ENCODE data around the gene PTPN6. TPM values are rescaled to one million over a fixed set of nuclear protein-coding genes. Genes with fewer than 3 reads are reported as not detected.

The PTPN6 gene
- total RNA-seq, 2 donors from 2014 or later, result 13.0 to 18.9 TPM

GRCh38 chr12:6952121-6952862, 1.1 kb downstream of the PTPN6 start:
- ATAC-seq, result no peak
- DNase-seq, result no peak
- intact Hi-C loops (cut with DNase I), result no loop called here

- intact Hi-C loops (cut with DNase I), result no loop called here
- no peak for DNase-seq
- no peak for ATAC-seq
Measured at GRCh38 chr12:6952863-6953441, 1.8 kb downstream of the PTPN6 start.

- intact Hi-C loops (cut with DNase I), result no loop called here
- peak; percentile 54 to 63 for ATAC-seq
- peak; percentile 53 for DNase-seq
Measured at GRCh38 chr12:6953442-6954315, 2.5 kb downstream of the PTPN6 start.

GRCh38 chr12:6954316-6955107, 3.4 kb downstream of the PTPN6 start:
- ATAC-seq (no peak), DNase-seq (no peak)
- intact Hi-C loops (cut with DNase I), result no loop called here

GRCh38 chr12:6955108-6956020, 4.2 kb downstream of the PTPN6 start:
- intact Hi-C loops (cut with DNase I), result no loop called here

GRCh38 chr12:6956021-6956727, 5.0 kb downstream of the PTPN6 start:
- no peak for DNase-seq
- intact Hi-C loops (cut with DNase I), result no loop called here
- no peak for ATAC-seq

More at GRCh38 chr12:6955108-6956020, 4.2 kb downstream of the PTPN6 start:
- ATAC-seq (no peak), DNase-seq (no peak)

GRCh38 chr12:6957151-6957701, 6.1 kb downstream of the PTPN6 start:
- ATAC-seq (no peak), DNase-seq (no peak)
- intact Hi-C loops (cut with DNase I), result no loop called here

GRCh38 chr12:6957741-6958608, 6.8 kb downstream of the PTPN6 start:
- DNase-seq (no peak), ATAC-seq (no peak)
- intact Hi-C loops (cut with DNase I), result no loop called here

GRCh38 chr12:6958609-6959057, 7.5 kb downstream of the PTPN6 start:
- ATAC-seq (no peak), DNase-seq (no peak)
- intact Hi-C loops (cut with DNase I), result no loop called here

GRCh38 chr12:6959058-6959804, 8.1 kb downstream of the PTPN6 start:
- intact Hi-C loops (cut with DNase I), result no loop called here
- DNase-seq, result peak; percentile 34
- peak; percentile 17 to 25 for ATAC-seq

GRCh38 chr12:6959805-6960592, 8.8 kb downstream of the PTPN6 start:
- intact Hi-C loops (cut with DNase I), result loop anchor here in 1 of 2 donors (2.0 kb wide), 1 partner anchor 15 kb away; the partner anchor contains the start of gene C12orf57
- ATAC-seq (no peak), DNase-seq (peak; percentile 25)

- DNase-seq (no peak), ATAC-seq (no peak)
- intact Hi-C loops (cut with DNase I), result loop anchor here in 1 of 2 donors (2.0 kb wide), 1 partner anchor 16 kb away; the partner anchor contains the start of gene C12orf57
Measured at GRCh38 chr12:6960593-6961277, 9.6 kb downstream of the PTPN6 start.

GRCh38 chr12:6961278-6961694, 10.1 kb downstream of the PTPN6 start:
- intact Hi-C loops (cut with DNase I), result loop anchor here in 1 of 2 donors (2.0 kb wide), 1 partner anchor 16 kb away; the partner anchor contains the start of gene C12orf57
- ATAC-seq, result peak; percentile 32 to 45

More at GRCh38 chr12:6961278-6961694, 10.1 kb downstream of the PTPN6 start:
- DNase-seq, result peak; percentile 75
